Ovary (tissue), 3 donors: ENCODE results near the gene ANLN.
"Not testable (repeated sequence)": the region's sequence is repeated elsewhere in the genome, so short reads cannot be mapped to it uniquely, and the experiment has no call there.

Experiments used
- POLR2A ChIP-seq: fragments of 450-650 bp; IDR thresholded peaks from one replicate; pipeline ENCODE4 v1.6.1; 2017; ENCODE audit warnings: antibody characterized with exemption, mild to moderate bottlenecking, moderate library complexity
- TF ChIP-seq, protein P1 (sequence below), 3 donors: fragments of 450-650 bp in 2 of 3; fragments of 200-600 bp in 1 of 3; IDR thresholded peaks; one replicate each; pipeline versions ENCODE4 v1.5.1 to v1.8.0; 2016 to 2022; ENCODE audit warnings: antibody characterized with exemption in 3 of 3, mild to moderate bottlenecking in 1 of 3
- donor health status: DM: no; HTN: no; CAD: no.

DNA sequence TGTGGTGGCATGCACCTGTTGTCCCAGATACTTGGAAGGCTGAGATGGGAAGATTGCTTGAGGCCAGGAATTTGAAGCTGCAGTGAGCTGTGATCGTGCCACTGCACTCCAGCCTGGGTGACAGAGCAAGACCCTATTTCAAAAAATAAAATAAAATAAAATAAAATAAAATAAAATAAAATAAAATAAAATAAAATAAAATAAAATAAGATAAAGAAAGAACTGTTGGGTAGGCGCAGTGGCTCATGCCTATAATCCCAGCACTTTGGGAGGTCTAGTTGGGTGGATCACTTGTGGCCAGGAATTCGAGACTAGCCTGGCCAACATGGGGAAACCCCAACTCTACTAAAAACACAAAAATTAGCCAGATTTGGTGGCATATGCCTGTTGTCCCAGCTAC is 4.0 kb upstream of the ANLN start:
- TF ChIP-seq, protein P1, sequence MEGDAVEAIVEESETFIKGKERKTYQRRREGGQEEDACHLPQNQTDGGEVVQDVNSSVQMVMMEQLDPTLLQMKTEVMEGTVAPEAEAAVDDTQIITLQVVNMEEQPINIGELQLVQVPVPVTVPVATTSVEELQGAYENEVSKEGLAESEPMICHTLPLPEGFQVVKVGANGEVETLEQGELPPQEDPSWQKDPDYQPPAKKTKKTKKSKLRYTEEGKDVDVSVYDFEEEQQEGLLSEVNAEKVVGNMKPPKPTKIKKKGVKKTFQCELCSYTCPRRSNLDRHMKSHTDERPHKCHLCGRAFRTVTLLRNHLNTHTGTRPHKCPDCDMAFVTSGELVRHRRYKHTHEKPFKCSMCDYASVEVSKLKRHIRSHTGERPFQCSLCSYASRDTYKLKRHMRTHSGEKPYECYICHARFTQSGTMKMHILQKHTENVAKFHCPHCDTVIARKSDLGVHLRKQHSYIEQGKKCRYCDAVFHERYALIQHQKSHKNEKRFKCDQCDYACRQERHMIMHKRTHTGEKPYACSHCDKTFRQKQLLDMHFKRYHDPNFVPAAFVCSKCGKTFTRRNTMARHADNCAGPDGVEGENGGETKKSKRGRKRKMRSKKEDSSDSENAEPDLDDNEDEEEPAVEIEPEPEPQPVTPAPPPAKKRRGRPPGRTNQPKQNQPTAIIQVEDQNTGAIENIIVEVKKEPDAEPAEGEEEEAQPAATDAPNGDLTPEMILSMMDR (IDR thresholded peaks at IDR 0.05) = not testable (repeated sequence)
- not testable (repeated sequence) for TF ChIP-seq POLR2A
